Measurements from ENCODE around the gene ZNF644.
"Not testable (repeated sequence)": the region's sequence is repeated elsewhere in the genome, so short reads cannot be mapped to it uniquely, and the experiment has no call there.

Gene ZNF644

DNA sequence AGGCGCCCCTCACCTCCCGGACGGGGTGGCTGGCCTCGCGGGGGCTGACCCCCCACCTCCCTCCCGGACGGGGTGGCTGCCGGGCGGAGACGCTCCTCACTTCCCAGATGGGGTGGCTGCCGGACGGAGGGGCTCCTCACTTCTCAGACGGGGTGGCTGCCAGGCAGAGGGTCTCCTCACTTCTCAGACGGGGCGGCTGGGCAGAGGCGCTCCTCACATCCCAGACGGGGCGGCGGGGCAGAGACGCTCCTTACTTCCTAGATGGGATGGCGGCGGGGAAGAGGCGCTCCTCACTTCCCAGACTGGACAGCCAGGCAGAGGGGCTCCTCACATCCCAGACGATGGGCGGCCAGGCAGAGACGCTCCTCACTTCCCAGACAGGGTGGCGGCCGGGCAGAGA lies 130.1 kb downstream of the ZNF644 start:
- H4K20me1 ChIP-seq (ENCODE audit: insufficient read depth); H3K79me2 ChIP-seq (ENCODE audit: insufficient read depth, low read depth); H3K27me3 ChIP-seq (ENCODE audit: insufficient read depth, low read depth); H3K4me2 ChIP-seq; H2AFZ ChIP-seq (ENCODE audit: low read depth); H3K9ac ChIP-seq; H3K36me3 ChIP-seq (ENCODE audit: insufficient read depth); H3K27ac ChIP-seq; H3K4me3 ChIP-seq (IDR thresholded peaks at IDR 0.05; ENCODE audit: insufficient read depth, low read depth, low read length); H3K4me1 ChIP-seq (ENCODE audit: low read depth, poor library complexity, severe bottlenecking): not testable (repeated sequence)

DNA sequence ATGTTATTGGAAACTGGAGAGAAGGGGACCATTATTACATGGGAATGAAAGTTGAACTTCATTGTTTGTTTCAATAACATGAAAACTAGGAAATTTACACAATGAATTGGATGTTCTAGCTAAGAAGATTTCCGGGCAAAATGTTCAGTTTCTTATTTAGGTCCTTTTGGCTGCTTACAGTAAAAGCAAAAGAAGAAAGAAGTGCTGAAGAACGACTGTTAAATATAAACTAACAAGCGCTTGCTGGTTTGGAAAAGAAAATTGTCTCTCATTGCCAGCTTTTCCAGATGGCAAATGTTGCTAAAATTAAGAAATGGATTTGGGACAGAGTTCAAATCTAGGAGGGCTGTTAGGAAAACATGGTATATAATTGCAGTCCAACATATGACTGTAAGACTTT lies 139.6 kb downstream of the ZNF644 start:
- Histone ChIP-seq H2AFZ (ENCODE audit: low read depth) (no peak overlapping the region), H3K79me2 (ENCODE audit: insufficient read depth, low read depth) (no peaks in the 10 kb centered on the region), H3K4me1 (ENCODE audit: low read depth, poor library complexity, severe bottlenecking) (no peaks in the 10 kb centered on the region), H3K36me3 (ENCODE audit: insufficient read depth) (no peaks in the 10 kb centered on the region), H3K4me2 (no peak overlapping the region), H3K9ac (no peak overlapping the region), H3K4me3 (IDR thresholded peaks at IDR 0.05; ENCODE audit: insufficient read depth, low read depth, low read length) (no peak overlapping the region), H4K20me1 (ENCODE audit: insufficient read depth) (no peaks in the 10 kb centered on the region), H3K27me3 (ENCODE audit: insufficient read depth, low read depth) (no peaks in the 10 kb centered on the region), H3K27ac (no peak overlapping the region)
- TF ChIP-seq, protein P1, sequence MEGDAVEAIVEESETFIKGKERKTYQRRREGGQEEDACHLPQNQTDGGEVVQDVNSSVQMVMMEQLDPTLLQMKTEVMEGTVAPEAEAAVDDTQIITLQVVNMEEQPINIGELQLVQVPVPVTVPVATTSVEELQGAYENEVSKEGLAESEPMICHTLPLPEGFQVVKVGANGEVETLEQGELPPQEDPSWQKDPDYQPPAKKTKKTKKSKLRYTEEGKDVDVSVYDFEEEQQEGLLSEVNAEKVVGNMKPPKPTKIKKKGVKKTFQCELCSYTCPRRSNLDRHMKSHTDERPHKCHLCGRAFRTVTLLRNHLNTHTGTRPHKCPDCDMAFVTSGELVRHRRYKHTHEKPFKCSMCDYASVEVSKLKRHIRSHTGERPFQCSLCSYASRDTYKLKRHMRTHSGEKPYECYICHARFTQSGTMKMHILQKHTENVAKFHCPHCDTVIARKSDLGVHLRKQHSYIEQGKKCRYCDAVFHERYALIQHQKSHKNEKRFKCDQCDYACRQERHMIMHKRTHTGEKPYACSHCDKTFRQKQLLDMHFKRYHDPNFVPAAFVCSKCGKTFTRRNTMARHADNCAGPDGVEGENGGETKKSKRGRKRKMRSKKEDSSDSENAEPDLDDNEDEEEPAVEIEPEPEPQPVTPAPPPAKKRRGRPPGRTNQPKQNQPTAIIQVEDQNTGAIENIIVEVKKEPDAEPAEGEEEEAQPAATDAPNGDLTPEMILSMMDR (conservative IDR thresholded peaks at IDR 0.05; ENCODE audit: low read depth, low read length), result no peak

DNA sequence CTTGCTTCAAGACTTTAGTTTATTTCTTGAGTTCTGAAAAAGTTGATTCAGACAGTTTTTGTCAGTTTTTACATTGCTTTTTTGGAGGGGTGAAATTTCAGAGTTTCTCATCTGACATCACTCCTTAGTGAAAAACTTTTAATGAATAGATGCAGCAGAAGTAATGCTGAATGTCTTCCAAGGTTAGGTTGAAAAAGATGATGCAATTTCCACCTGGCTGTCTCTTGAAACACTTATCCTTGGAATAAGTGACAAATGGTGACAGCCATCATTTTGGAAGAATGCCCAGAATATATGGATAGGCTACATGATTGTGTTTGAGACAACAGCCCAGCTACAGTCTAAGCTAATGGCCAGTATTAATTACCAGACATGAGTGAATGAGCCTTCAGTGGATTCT lies 140.8 kb downstream of the ZNF644 start:
- Histone ChIP-seq H3K36me3 (ENCODE audit: insufficient read depth) (no peaks in the 10 kb centered on the region), H2AFZ (ENCODE audit: low read depth) (no peak overlapping the region), H3K4me1 (ENCODE audit: low read depth, poor library complexity, severe bottlenecking) (no peaks in the 10 kb centered on the region), H3K27ac (no peak overlapping the region), H3K4me2 (no peak overlapping the region), H3K27me3 (ENCODE audit: insufficient read depth, low read depth) (no peaks in the 10 kb centered on the region), H3K9ac (no peak overlapping the region), H3K4me3 (IDR thresholded peaks at IDR 0.05; ENCODE audit: insufficient read depth, low read depth, low read length) (no peak overlapping the region), H3K79me2 (ENCODE audit: insufficient read depth, low read depth) (no peaks in the 10 kb centered on the region), H4K20me1 (ENCODE audit: insufficient read depth) (no peaks in the 10 kb centered on the region)
- TF ChIP-seq, protein P1 (conservative IDR thresholded peaks at IDR 0.05; ENCODE audit: low read depth, low read length), result no peak

DNA sequence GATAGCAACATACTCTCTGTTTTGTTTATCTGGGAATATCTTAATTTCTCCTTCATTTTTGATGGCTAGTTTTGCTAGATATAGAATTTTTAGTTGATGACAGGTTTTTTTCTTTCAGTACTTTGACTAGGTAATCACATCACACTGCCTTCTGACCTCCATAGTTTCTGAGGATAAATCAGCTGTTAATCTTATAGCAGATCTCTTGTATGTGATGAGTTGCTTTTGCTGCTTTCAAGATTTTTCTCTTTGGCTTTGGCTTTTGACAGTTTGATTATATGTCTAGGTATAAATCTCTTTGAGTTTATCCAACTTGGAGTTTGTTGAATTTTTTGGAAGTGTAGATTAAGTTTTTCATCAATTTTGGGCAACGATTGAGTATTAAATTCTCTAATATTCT lies 142.6 kb downstream of the ZNF644 start:
- Histone ChIP-seq H4K20me1 (ENCODE audit: insufficient read depth) (no peaks in the 10 kb centered on the region), H3K9ac (no peak overlapping the region), H2AFZ (ENCODE audit: low read depth) (no peak overlapping the region), H3K4me3 (IDR thresholded peaks at IDR 0.05; ENCODE audit: insufficient read depth, low read depth, low read length) (no peak overlapping the region), H3K36me3 (ENCODE audit: insufficient read depth) (no peaks in the 10 kb centered on the region), H3K27ac (no peak overlapping the region), H3K79me2 (ENCODE audit: insufficient read depth, low read depth) (no peaks in the 10 kb centered on the region), H3K4me1 (ENCODE audit: low read depth, poor library complexity, severe bottlenecking) (no peaks in the 10 kb centered on the region), H3K4me2 (no peak overlapping the region), H3K27me3 (ENCODE audit: insufficient read depth, low read depth) (no peaks in the 10 kb centered on the region)
- TF ChIP-seq, protein P1 (conservative IDR thresholded peaks at IDR 0.05; ENCODE audit: low read depth, low read length), result no peak

DNA sequence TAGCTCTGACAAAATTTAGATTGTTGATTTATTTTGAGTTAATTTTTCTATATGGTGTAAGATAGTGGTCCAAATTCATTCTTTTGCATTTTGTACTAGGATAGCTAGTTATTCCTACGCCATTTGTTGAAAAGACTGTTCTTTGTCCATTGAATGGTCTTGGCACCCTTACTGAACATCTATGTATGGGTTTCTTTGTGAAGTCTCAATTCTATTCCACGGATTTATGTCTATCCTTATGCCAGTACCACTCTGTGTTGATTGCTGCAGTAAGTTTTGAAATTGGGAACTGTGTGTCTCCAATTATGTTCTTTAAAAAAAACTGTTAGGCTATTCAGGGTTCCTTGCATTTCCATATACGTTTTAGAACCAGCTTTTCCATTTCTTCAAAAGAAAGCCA lies 145.7 kb downstream of the ZNF644 start:
- no peak overlapping the region for H3K9ac ChIP-seq
- H2AFZ ChIP-seq (ENCODE audit: low read depth), result no peak overlapping the region
- H3K4me1 ChIP-seq (ENCODE audit: low read depth, poor library complexity, severe bottlenecking), result no peaks in the 10 kb centered on the region
- no peak overlapping the region for H3K27ac ChIP-seq
- H3K36me3 ChIP-seq (ENCODE audit: insufficient read depth), result no peaks in the 10 kb centered on the region
- no peaks in the 10 kb centered on the region for H3K79me2 ChIP-seq (ENCODE audit: insufficient read depth, low read depth)
- no peak overlapping the region for H3K4me3 ChIP-seq (IDR thresholded peaks at IDR 0.05; ENCODE audit: insufficient read depth, low read depth, low read length)
- no peaks in the 10 kb centered on the region for H3K27me3 ChIP-seq (ENCODE audit: insufficient read depth, low read depth)
- H3K4me2 ChIP-seq, result no peak overlapping the region
- H4K20me1 ChIP-seq (ENCODE audit: insufficient read depth), result no peaks in the 10 kb centered on the region
- TF ChIP-seq, protein P1 (conservative IDR thresholded peaks at IDR 0.05; ENCODE audit: low read depth, low read length), result no peak

Data from KMS-11 (cell line).